Right lobe of liver (tissue), 4 donors: Measurements from ENCODE around the gene FOXP1.

ENCODE experiments used
- CTCF ChIP-seq, 4 donors: fragments of 200-600 bp in 3 of 4; fragments of 450-650 bp in 1 of 4; IDR thresholded peaks; one replicate each; pipeline versions ENCODE4 v1.5.1 to v1.8.0; 2016 to 2022; ENCODE audit warnings: antibody characterized with exemption in 4 of 4, mild to moderate bottlenecking in 2 of 4
- POLR2A ChIP-seq: fragments of 450-650 bp; IDR thresholded peaks from one replicate; pipeline ENCODE4 v1.6.1; 2017; ENCODE audit warnings: antibody characterized with exemption, mild to moderate bottlenecking
- donor health status: DM: no; HTN: no; CAD: no.
- donor health status: DM: no; HTN: no; CAD: no.
- donor health status: DM: no; HTN: yes; CAD: no.

GRCh38 chr3:70930066-70930465 is 653.5 kb downstream of the FOXP1 start:
- TF ChIP-seq CTCF (IDR thresholded peaks at IDR 0.05) (no peak), POLR2A (no peak)
